ENCODE results near the gene RABAC1. TPM values are rescaled to one million over a fixed set of nuclear protein-coding genes. Genes with fewer than 3 reads are reported as not detected.
A peak's percentile ranks its signal among the peaks of the same experiment; 100 is the strongest.

RABAC1 gene
- total RNA-seq, 1 donor from 2014 or later = 93.4 TPM

- Mint-ChIP-seq H3K4me3 (peak within 1 kb of the TSS; percentile 63), H3K27ac (ENCODE audit: unreplicated experiment) (no peak within 1 kb of the TSS), H3K4me1 (peaks cover 9% of the 10 kb centered on the region), H3K36me3 (ENCODE audit: low read depth) (no peaks in the 10 kb centered on the region), H3K27me3 (ENCODE audit: low read depth) (peaks cover 53% of the 10 kb centered on the region), H3K9me3 (no peaks in the 10 kb centered on the region)
- no peak for DNase-seq (ENCODE audit: low read depth, low spot score)
- TF ChIP-seq CTCF (conservative IDR thresholded peaks at IDR 0.05) = peak; percentile 9
Measured at GRCh38 chr19:41928221-41928683, 30.9 kb downstream of the RABAC1 start, which contains the start of gene ERFL. Gene ERFL (minus strand): TSS chr19:41928449. CDS start chr19:41912919, 15,530 bp downstream.

GRCh38 chr19:41927497-41928192, 31.5 kb downstream of the RABAC1 start:
- Mint-ChIP-seq H3K27me3 (ENCODE audit: low read depth) (peaks cover 50% of the 10 kb centered on the region), H3K4me3 (no peak overlapping the region), H3K36me3 (ENCODE audit: low read depth) (no peaks in the 10 kb centered on the region), H3K27ac (ENCODE audit: unreplicated experiment) (no peak overlapping the region), H3K4me1 (peaks cover 12% of the 10 kb centered on the region), H3K9me3 (no peaks in the 10 kb centered on the region)
- TF ChIP-seq CTCF (conservative IDR thresholded peaks at IDR 0.05) = no peak
- no peak for DNase-seq (ENCODE audit: low read depth, low spot score)

- H3K4me1 Mint-ChIP-seq = peaks cover 15% of the 10 kb centered on the region
- H3K9me3 Mint-ChIP-seq = no peaks in the 10 kb centered on the region
- DNase-seq (ENCODE audit: low read depth, low spot score) = no peak
- no peak for TF ChIP-seq CTCF (conservative IDR thresholded peaks at IDR 0.05)
- H3K36me3 Mint-ChIP-seq (ENCODE audit: low read depth) = no peaks in the 10 kb centered on the region
- H3K4me3 Mint-ChIP-seq = no peak overlapping the region
- H3K27me3 Mint-ChIP-seq (ENCODE audit: low read depth) = peaks cover 48% of the 10 kb centered on the region
- no peak overlapping the region for H3K27ac Mint-ChIP-seq (ENCODE audit: unreplicated experiment)
Measured at GRCh38 chr19:41926763-41927496, 32.2 kb downstream of the RABAC1 start.

- H3K27me3 Mint-ChIP-seq (ENCODE audit: low read depth) = peaks cover 47% of the 10 kb centered on the region
- H3K36me3 Mint-ChIP-seq (ENCODE audit: low read depth) = no peaks in the 10 kb centered on the region
- no peak for DNase-seq (ENCODE audit: low read depth, low spot score)
- no peak overlapping the region for H3K4me3 Mint-ChIP-seq
- no peaks in the 10 kb centered on the region for H3K9me3 Mint-ChIP-seq
- peaks cover 15% of the 10 kb centered on the region for H3K4me1 Mint-ChIP-seq
- no peak overlapping the region for H3K27ac Mint-ChIP-seq (ENCODE audit: unreplicated experiment)
- no peak for TF ChIP-seq CTCF (conservative IDR thresholded peaks at IDR 0.05)
Measured at GRCh38 chr19:41926028-41926762, 32.9 kb downstream of the RABAC1 start.

DNA sequence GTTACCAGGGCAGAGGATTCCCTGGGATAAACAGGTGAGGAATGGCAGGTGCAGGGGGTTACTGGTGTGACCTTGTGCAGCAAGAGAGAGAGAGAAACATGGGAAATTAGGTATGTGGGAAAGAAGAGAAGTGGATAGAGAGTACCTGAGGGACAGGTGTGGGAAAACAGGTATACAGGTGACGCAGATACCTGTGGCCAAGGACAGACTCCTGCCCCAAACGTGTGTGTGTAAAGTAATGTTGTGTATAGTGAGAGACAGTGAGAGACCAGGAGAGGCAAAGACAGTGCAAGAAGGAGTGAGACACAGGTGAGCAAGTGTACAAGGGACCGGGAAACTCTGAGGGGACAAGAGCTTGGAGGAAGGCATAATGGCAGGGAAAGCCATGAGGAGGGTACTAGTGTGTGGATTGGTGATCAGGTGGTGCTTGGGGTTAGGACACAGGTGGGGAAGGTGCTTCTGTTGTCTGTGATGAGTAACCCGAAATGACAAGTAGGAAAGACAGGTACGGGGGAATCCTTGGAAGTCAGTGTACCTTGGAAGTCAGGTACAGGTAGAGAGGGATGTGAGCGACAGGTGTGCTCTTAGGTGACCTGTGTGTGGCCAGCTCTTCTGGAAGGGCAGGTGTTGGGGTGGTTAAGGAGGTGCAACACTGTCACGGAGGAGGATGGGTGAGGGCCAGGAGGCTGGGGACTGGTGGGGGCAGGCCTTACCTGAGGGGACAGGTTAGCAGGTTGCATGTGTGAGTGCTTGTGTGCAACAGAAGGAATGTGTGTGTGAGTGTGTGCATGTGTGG, 33.7 kb downstream of the RABAC1 start:
- H3K36me3 Mint-ChIP-seq (ENCODE audit: low read depth) = no peaks in the 10 kb centered on the region
- H3K27me3 Mint-ChIP-seq (ENCODE audit: low read depth) = peaks cover 44% of the 10 kb centered on the region
- TF ChIP-seq CTCF (conservative IDR thresholded peaks at IDR 0.05) = no peak
- H3K4me1 Mint-ChIP-seq = peaks cover 15% of the 10 kb centered on the region
- H3K4me3 Mint-ChIP-seq = no peak overlapping the region
- H3K9me3 Mint-ChIP-seq = no peaks in the 10 kb centered on the region
- no peak for DNase-seq (ENCODE audit: low read depth, low spot score)
- no peak overlapping the region for H3K27ac Mint-ChIP-seq (ENCODE audit: unreplicated experiment)
